Measurements from ENCODE around the gene FUT7. TPM values are rescaled to one million over a fixed set of nuclear protein-coding genes. Genes with fewer than 3 reads are reported as not detected.
"Not testable (repeated sequence)": the region's sequence is repeated elsewhere in the genome, so short reads cannot be mapped to it uniquely, and the experiment has no call there.

Gene FUT7
- polyA plus RNA-seq, 5 donors = 0.08 TPM; not detected in 4

GRCh38 chr9:137067860-137068538 is 36.1 kb upstream of the FUT7 start:
- DNase-seq = peak in 1 of 2 donors; percentile 69

GRCh38 chr9:137066096-137066861 is 34.4 kb upstream of the FUT7 start:
- no peak for DNase-seq

- no peak for DNase-seq
Observed at GRCh38 chr9:137065336-137065967, 33.6 kb upstream of the FUT7 start.

GRCh38 chr9:137064880-137065164 is 32.9 kb upstream of the FUT7 start:
- DNase-seq = no peak

GRCh38 chr9:137064027-137064879 is 32.4 kb upstream of the FUT7 start:
- DNase-seq = no peak

GRCh38 chr9:137063311-137064026 is 31.6 kb upstream of the FUT7 start:
- DNase-seq = no peak

GRCh38 chr9:137062798-137063197 is 30.9 kb upstream of the FUT7 start:
- not testable (repeated sequence) for DNase-seq

- no peak for DNase-seq
Observed at GRCh38 chr9:137062384-137062783, 30.5 kb upstream of the FUT7 start.

- DNase-seq = no peak
Observed at GRCh38 chr9:137058521-137059234, 26.8 kb upstream of the FUT7 start.

- DNase-seq = no peak
Observed at GRCh38 chr9:137057545-137057944, 25.7 kb upstream of the FUT7 start.

GRCh38 chr9:137056739-137057415 is 25.0 kb upstream of the FUT7 start:
- DNase-seq = peak in 1 of 2 donors; percentile 43

GRCh38 chr9:137055385-137056364 is 23.8 kb upstream of the FUT7 start:
- DNase-seq = peak; percentile 94 to 96

- no peak for DNase-seq
Observed at GRCh38 chr9:137054932-137055384, 23.1 kb upstream of the FUT7 start.

GRCh38 chr9:137053944-137054931 is 22.4 kb upstream of the FUT7 start, which contains the start of gene ENTPD2:
TSS of gene ENTPD2 (minus strand) at chr9:137054061. CDS start at chr9:137053997, 64 bp downstream.
- no peak for DNase-seq

- no peak for DNase-seq
Observed at GRCh38 chr9:137052998-137053943, 21.4 kb upstream of the FUT7 start.

GRCh38 chr9:137052293-137052692 is 20.4 kb upstream of the FUT7 start:
- no peak for DNase-seq
